Measurements from ENCODE around the gene COL26A1.

COL26A1 gene

DNA sequence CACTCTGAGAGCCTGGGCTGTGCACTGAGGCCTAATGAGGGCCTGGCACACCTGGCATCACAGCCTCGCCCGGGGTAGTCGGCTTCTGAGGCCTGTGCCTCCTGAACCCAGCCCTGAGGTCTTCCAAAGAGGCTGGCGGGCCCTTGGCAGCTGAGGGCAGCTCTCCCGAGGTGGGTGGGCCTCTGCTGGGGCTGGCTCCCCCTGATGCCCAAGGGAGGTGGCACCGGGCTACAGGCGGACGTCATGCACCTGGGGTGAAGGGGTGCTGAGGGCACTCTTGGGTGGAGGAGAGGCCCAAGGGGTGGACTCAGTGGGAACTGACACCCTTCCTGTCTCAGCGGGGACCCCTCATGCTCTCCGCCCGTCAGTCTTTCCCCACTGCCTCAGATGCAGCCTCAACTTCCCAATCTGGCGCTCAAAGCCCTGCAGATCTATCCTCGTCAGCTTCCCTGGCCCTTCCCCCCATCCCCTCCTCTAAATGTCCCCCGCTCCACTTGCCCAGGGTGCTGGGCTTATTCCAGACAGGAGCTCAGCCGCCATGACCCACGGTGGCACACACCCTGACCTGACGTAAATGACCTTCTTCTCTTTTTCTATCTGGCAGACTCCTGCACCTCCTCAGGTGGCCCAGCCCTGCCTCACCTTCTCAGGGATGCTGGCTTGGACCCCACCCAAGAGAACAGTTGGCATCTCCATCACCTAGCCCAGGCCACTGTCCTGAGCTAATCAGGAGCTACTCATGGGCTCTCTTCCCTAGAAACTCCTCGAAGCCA is 228.2 kb downstream of the COL26A1 start:
- TF ChIP-seq TAF1 (IDR thresholded peaks at IDR 0.05; ENCODE audit: borderline replicate concordance, insufficient read depth, low read length) = no peak
- no peak for TF ChIP-seq POLR2AphosphoS5 (IDR thresholded peaks at IDR 0.05; ENCODE audit: low read depth, low read length)
- TF ChIP-seq SIN3A (IDR thresholded peaks at IDR 0.05; ENCODE audit: borderline replicate concordance, insufficient read depth, low read length) = no peak
- TF ChIP-seq FOXP2 (optimal IDR thresholded peaks at IDR 0.05; ENCODE audit: borderline replicate concordance, extremely low read depth, extremely low read length, insufficient read depth) = no peak
- TF ChIP-seq, protein P1, sequence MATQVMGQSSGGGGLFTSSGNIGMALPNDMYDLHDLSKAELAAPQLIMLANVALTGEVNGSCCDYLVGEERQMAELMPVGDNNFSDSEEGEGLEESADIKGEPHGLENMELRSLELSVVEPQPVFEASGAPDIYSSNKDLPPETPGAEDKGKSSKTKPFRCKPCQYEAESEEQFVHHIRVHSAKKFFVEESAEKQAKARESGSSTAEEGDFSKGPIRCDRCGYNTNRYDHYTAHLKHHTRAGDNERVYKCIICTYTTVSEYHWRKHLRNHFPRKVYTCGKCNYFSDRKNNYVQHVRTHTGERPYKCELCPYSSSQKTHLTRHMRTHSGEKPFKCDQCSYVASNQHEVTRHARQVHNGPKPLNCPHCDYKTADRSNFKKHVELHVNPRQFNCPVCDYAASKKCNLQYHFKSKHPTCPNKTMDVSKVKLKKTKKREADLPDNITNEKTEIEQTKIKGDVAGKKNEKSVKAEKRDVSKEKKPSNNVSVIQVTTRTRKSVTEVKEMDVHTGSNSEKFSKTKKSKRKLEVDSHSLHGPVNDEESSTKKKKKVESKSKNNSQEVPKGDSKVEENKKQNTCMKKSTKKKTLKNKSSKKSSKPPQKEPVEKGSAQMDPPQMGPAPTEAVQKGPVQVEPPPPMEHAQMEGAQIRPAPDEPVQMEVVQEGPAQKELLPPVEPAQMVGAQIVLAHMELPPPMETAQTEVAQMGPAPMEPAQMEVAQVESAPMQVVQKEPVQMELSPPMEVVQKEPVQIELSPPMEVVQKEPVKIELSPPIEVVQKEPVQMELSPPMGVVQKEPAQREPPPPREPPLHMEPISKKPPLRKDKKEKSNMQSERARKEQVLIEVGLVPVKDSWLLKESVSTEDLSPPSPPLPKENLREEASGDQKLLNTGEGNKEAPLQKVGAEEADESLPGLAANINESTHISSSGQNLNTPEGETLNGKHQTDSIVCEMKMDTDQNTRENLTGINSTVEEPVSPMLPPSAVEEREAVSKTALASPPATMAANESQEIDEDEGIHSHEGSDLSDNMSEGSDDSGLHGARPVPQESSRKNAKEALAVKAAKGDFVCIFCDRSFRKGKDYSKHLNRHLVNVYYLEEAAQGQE (IDR thresholded peaks at IDR 0.05; ENCODE audit: insufficient read depth in 1 of 2, low read depth in 2 of 2, low read length in 2 of 2) = no peak

DNA sequence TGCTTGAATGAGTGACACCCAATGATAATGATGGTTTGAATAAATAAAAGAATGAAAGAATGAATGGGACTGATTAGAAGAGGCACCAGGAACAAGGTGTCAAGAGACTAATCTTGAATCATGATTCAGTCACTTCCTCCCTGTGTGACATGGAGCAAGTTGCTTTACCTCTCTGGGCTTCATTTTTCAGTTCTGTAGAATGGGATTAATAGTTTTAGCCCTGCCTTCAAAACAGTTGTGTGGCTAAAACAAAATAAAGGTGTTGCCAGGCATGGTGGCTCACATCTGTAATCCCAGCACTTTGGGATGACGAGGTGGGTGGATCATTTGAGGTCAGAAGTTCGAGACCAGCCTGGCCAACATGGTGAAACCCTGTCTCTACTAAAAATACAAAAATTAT is 228.8 kb downstream of the COL26A1 start:
- TF ChIP-seq SIN3A (IDR thresholded peaks at IDR 0.05; ENCODE audit: borderline replicate concordance, insufficient read depth, low read length) (no peak), TAF1 (IDR thresholded peaks at IDR 0.05; ENCODE audit: borderline replicate concordance, insufficient read depth, low read length) (no peak), FOXP2 (optimal IDR thresholded peaks at IDR 0.05; ENCODE audit: borderline replicate concordance, extremely low read depth, extremely low read length, insufficient read depth) (no peak), POLR2AphosphoS5 (IDR thresholded peaks at IDR 0.05; ENCODE audit: low read depth, low read length) (no peak)
- TF ChIP-seq, protein P1 (IDR thresholded peaks at IDR 0.05; ENCODE audit: insufficient read depth in 1 of 2, low read depth in 2 of 2, low read length in 2 of 2) = no peak

DNA sequence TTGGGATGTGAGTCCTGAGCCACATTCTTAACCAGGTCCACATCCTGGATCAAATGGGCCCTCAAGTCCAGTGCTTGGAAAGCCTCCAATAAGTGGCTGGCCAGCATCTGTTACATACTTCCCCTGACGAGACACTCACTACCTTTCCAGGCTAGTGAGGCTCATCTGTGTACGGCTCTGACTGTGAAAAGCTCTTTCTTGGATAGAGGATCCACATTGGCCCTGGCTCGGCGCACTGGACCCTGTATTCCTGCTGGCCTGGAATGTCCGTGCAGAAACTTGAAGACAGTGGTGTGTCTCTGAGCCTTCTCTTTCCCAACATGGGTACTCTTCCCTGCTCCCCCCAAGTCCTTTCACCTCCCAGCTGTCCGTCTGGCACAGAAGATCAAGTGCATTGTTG is 230.9 kb downstream of the COL26A1 start:
- no peak for TF ChIP-seq TAF1 (IDR thresholded peaks at IDR 0.05; ENCODE audit: borderline replicate concordance, insufficient read depth, low read length)
- no peak for TF ChIP-seq SIN3A (IDR thresholded peaks at IDR 0.05; ENCODE audit: borderline replicate concordance, insufficient read depth, low read length)
- TF ChIP-seq FOXP2 (optimal IDR thresholded peaks at IDR 0.05; ENCODE audit: borderline replicate concordance, extremely low read depth, extremely low read length, insufficient read depth) = no peak
- TF ChIP-seq, protein P1 (IDR thresholded peaks at IDR 0.05; ENCODE audit: insufficient read depth in 1 of 2, low read depth in 2 of 2, low read length in 2 of 2) = no peak
- TF ChIP-seq POLR2AphosphoS5 (IDR thresholded peaks at IDR 0.05; ENCODE audit: low read depth, low read length) = no peak

DNA sequence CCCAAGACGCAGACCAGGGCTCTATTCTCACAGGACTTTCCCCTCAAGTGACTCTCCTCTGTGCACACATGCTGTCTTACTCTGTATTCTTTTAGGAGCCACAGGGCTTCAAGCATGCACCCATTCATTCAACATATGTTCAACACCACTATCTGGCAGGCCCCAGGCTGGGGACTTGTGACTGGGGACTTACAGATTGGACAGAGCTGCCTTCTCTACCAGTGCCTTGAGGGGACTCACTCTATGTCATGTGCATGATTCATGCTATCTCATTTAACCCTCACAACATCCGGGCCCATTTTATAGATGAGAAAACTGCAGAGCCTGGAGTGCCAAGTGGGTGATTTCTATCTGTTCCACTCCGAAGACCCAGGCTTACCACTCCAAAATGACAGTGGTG is 232.1 kb downstream of the COL26A1 start:
- TF ChIP-seq FOXP2 (optimal IDR thresholded peaks at IDR 0.05; ENCODE audit: borderline replicate concordance, extremely low read depth, extremely low read length, insufficient read depth) = no peak
- no peak for TF ChIP-seq TAF1 (IDR thresholded peaks at IDR 0.05; ENCODE audit: borderline replicate concordance, insufficient read depth, low read length)
- TF ChIP-seq, protein P1 (IDR thresholded peaks at IDR 0.05; ENCODE audit: insufficient read depth in 1 of 2, low read depth in 2 of 2, low read length in 2 of 2) = no peak
- TF ChIP-seq POLR2AphosphoS5 (IDR thresholded peaks at IDR 0.05; ENCODE audit: low read depth, low read length) = no peak
- TF ChIP-seq SIN3A (IDR thresholded peaks at IDR 0.05; ENCODE audit: borderline replicate concordance, insufficient read depth, low read length) = no peak

Measured in PFSK-1 (cell line).